Activated CD4-positive, alpha-beta T cell treated with anti-CD3 and anti-CD28 coated beads, Interleukin-10, Interleukin-2, amounts not matched to agents 100 ng/mL and 50 ng/mL, durations not matched to agents 16 hours and 8 hours (primary cell): ENCODE results near the gene ARID1B.
"Not testable (repeated sequence)": the region's sequence is repeated elsewhere in the genome, so short reads cannot be mapped to it uniquely, and the experiment has no call there.

ENCODE experiments used
- DNase-seq: peaks from one replicate; pipeline ENCODE4 v3.0.0-alpha.2; 2020

The ARID1B gene

DNA sequence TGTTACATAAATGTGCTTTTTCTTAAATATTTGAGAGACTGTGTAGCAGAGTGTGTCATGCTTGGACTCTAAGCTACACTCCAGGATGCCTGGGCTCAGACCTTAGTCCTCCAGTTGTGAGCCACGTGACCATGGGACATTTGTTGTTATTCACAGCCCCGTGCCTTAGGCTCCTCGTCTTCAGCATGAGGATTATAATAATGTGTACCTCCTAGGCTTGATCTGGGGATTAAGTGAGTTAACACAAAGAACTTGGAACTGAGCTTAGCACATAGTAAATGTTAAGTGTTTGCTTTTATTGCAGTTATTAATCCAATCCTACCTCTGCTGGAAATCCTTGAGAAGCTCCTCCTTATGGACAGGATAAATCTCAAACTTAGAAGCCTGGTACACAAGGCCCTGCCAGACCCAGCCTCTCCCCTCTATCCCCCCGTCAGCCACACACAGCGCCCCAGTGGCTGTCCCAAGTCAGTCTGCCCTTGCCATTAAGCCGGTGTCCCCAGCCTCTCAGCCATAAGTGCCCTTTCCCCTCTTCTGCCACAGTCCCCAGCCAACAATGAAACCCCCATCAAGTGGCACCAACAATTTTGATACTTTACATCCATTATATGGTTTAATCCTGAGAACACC, 368.6 kb downstream of the ARID1B start:
- no peak for DNase-seq

DNA sequence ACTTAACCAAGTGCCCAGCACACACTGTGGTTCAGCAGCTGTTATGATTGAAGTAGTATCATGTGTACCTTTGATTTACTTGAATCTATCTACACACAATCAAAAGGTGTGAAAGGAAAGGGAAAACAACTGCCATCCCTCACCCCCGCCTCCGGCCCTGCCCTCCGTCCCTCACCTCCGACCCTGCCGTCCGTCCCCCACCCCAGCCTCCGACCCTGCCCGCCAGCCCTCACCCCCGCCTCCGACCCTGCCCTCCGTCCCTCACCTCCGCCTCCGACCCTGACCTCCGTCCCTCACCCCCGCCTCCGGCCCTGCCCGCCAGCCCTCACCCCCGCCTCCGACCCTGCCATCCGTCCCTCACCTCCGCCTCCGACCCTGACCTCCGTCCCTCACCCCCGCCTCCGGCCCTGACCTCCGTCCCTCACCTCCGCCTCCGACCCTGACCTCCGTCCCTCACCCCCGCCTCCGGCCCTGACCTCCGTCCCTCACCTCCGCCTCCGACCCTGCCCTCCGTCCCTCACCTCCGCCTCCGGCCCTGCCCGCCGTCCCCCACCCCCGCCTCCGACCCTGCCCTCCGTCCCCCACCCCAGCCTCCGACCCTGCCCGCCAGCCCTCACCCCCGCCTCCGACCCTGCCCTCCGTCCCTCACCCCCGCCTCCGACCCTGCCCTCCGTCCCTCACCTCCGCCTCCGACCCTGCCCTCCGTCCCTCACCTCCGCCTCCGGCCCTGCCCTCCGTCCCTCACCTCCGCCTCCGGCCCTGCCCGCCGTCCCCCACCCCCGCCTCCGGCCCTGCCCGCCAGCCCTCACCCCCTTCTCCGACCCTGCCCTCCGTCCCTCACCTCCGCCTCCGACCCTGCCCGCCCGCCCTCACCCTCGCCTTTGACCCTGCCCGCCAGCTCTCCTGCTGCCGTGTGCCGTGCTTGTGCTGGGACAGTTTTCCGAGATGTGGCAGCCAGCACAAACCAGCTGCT, 370.2 kb downstream of the ARID1B start:
- not testable (repeated sequence) for DNase-seq

DNA sequence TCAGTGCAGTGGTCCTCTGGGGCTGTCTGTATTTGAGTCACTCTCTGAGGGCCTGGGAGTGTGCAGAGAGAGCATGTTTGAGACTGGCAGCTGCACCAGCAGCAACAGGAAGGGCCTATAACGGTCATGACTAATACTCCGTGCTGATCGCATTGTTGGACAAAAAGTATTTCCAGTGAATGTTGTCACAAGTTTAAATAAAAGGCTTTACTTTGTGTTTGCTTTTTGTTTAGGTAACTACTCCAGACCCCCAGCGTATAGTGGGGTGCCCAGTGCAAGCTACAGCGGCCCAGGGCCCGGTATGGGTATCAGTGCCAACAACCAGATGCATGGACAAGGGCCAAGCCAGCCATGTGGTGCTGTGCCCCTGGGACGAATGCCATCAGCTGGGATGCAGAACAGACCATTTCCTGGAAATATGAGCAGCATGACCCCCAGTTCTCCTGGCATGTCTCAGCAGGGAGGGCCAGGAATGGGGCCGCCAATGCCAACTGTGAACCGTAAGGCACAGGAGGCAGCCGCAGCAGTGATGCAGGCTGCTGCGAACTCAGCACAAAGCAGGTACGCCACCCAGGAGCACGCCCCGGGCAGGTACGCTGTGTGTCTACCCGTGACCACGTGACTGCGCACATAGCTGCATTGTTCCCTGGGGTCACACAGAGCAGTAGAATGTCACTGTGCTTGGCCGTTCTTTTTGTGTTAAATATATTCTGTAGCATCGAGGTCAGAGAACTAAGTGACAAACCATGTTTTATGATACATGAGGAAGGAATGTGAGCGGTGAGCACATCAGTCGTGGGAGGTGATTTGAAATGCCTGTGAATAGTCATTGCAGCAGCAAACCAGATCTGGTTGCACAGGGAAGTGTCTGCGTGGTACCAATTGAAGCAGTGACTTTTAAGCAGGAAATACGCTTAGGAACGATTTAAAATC, 371.5 kb downstream of the ARID1B start:
- no peak for DNase-seq

GRCh38 chr6:157150076-157150475, 372.9 kb downstream of the ARID1B start:
- no peak for DNase-seq

DNA sequence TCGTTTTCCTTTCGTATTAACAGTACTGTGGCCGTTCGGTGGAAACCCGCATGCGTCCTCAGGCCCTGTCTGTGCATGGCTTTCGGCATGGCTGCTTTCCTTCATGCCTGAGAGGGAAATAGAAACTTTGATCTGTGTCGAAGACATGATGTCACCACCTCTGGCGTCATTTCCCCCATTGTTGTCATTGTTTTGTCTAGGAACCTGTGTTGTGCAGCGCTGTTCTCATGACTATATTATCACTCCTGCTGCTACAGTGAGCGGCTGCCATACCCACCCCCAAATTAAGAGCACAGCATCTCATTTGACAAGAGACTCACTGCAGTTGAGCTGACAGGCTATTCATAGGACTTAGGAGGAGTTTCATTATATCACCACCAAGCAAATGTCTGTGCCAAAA, 373.9 kb downstream of the ARID1B start:
- no peak for DNase-seq

GRCh38 chr6:157151989-157152388, 374.8 kb downstream of the ARID1B start:
- no peak for DNase-seq

DNA sequence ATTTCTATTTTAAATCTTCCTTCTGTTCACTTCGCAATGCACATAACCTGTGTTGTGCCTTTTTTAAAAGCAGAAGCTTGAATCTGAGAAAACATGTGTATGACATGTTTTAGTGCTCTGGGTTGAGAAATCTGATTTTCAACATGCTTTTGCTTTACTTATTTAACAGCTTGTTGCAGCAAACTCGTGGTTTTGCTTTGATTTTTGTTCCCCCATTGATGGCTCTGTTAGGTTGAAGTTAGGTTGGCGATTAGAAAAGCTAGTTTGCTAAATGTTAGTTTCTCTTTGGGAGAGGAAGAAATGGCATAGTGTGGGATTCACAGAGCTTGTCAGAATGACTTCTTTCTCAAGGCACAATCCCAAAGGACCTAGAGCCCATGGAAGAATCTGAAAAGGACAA, 375.4 kb downstream of the ARID1B start:
- DNase-seq = no peak

GRCh38 chr6:157155804-157156203, 378.6 kb downstream of the ARID1B start:
- no peak for DNase-seq

DNA sequence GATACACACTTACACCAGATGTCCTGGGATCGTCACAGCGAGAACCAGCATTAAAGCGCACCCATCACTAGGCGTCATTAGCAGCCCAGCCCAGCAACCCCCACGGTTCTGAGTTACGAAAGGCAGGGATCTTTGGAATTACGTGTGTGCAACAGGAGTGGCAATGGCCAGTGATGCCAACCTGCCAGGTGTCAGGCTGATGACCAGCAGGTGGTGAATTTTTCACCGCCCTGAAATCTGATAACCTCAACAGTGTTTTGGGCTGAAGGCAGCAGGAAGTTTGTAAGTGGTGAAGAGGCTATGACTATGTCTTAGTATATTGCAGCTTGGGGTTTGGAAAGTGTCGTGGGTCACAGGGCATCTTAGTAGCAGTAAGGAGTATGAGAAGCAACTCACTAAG, 380.1 kb downstream of the ARID1B start:
- DNase-seq = no peak

GRCh38 chr6:157158456-157158855, 381.3 kb downstream of the ARID1B start:
- DNase-seq = no peak

DNA sequence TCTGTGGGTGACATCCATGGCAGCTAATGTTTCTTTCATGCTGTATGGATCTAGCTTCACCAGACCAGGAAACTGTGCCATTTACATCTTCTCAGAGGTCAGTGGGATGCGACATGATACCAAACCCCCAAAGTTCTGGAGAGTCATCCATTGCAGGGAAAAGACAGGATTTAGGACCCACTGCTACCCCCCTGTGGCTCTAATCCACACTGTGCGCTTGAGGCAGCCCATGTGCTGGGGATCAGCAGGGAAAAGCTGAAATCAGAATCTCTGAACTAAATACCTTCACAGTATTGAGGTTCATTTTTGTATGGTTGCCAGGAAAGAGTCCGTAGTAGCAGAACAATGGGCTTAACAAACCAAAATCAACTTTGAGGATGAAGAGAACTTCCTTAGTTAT, 381.7 kb downstream of the ARID1B start:
- DNase-seq = no peak

DNA sequence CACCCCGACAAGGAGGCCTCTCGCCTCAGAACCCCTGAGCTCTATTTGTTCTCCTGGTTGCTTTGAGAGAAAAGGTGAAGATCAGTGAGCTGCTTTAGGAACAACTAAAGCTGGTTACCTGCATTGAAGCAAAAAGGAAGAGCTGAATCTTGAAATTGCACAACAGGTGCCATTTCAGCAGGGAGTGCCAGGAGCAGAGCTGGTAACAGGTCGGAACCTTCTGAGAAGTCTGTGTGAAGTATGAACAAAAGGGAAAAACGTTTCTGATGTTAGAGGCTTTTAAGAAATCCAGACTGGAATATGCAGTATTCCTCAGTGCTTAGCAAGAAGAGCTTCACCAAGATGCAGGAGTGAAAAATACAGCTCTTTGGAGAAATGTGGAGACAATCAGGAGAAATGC, 382.2 kb downstream of the ARID1B start:
- DNase-seq = no peak

DNA sequence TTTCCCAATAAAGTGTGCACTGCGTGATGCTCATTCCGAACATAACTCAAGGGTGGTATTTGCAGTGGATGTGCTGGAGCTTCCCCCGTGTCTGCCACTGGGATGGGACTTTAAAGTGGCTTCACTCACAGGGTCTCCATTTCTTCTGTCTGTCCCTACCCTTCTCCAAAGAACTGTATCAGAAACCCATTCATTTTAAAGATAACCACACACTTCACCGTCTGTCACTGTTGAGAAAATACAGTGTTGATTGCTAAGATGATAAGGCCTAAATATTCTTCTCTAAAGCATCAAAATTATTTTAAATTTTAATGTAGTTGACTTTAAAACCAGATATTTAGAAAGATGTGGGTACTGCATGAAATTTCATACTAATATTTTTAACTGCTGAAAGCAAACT, 384.7 kb downstream of the ARID1B start:
- DNase-seq = no peak

- DNase-seq = no peak
Measured at GRCh38 chr6:157162766-157163433, 385.7 kb downstream of the ARID1B start.

- DNase-seq = no peak
Measured at GRCh38 chr6:157163434-157164159, 386.4 kb downstream of the ARID1B start.

GRCh38 chr6:157164972-157165371, 387.8 kb downstream of the ARID1B start:
- DNase-seq = no peak

- DNase-seq = no peak
Measured at GRCh38 chr6:157166784-157167183, 389.6 kb downstream of the ARID1B start.

DNA sequence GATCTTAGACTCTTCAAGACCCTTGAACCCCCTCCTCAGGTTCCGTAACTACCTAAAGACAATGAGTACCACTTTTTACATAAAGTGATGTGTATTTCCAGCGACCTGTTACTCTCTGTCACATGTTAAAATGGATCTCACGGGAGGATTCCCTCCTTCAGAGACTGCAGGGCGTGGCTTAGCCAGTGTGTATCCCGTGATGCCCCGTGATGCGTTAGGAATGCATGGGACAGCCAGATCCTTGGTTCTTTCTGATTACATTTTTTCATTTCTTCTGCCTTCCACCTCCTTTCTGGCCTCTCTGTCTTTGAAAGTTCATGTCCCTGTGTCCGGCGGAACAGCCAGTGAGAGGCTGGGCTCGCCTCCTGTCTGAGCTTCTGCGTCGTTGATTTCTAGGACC, 390.7 kb downstream of the ARID1B start:
- no peak for DNase-seq

GRCh38 chr6:157168471-157168870, 391.3 kb downstream of the ARID1B start:
- DNase-seq = no peak

GRCh38 chr6:157169226-157169625, 392.0 kb downstream of the ARID1B start:
- DNase-seq = no peak

DNA sequence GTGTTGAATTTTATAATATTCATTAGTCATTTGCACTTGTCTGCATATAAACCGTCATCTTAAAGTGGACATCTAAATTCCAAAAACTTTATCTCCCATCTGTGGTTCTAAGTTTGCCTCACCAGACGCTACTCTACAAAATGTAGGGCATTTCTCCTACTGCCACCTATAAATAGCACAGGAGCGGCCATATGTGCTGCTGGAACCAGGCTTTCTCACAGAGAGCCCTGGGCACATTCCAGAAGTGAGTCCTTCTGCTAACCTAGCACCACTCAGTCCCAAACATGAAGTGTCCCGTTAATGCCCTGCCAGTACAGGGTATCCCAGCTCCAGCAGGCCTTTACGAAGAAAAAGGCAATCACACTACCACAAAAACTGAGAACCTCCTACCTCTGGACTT, 392.5 kb downstream of the ARID1B start:
- DNase-seq = no peak

GRCh38 chr6:157170535-157170934, 393.4 kb downstream of the ARID1B start:
- no peak for DNase-seq
